HepG2 (cell line): Measurements from ENCODE around the gene B4GALT5. TPM values are rescaled to one million over a fixed set of nuclear protein-coding genes. Genes with fewer than 3 reads are reported as not detected.

Experiments
- CCAR2 ChIP-seq: fragments of 200-400 bp; formaldehyde crosslinking; optimal IDR thresholded peaks from 2 replicates; pipeline ENCODE3; 2018; ENCODE audit warnings: low read depth, mild to moderate bottlenecking, low read length, moderate library complexity
- KDM3A ChIP-seq: IDR thresholded peaks from 2 replicates; pipeline ENCODE4 v1.6.1; 2018; ENCODE audit warnings: low read depth, missing compliant biosample characterization
- MTA3 ChIP-seq: sonication (generic); formaldehyde crosslinking; IDR thresholded peaks from 2 replicates; pipeline ENCODE4 v1.4.0; 2020; ENCODE audit warnings: missing genetic modification reagents
- PHF5A ChIP-seq: IDR thresholded peaks from one replicate; pipeline ENCODE4 v1.6.1; 2018; ENCODE audit warnings: low read depth, missing genetic modification reagents; ENCODE audit not compliant: unreplicated experiment
- ZC3H13 ChIP-seq: sonication (generic); formaldehyde crosslinking; IDR thresholded peaks from 2 replicates; pipeline ENCODE4 v1.8.1; 2023; ENCODE audit warnings: mild to moderate bottlenecking, missing genetic modification reagents, moderate library complexity
- ZNF615 ChIP-seq: sonication (generic); formaldehyde crosslinking; IDR thresholded peaks from 2 replicates; pipeline ENCODE4 v1.5.0; 2020; ENCODE audit warnings: mild to moderate bottlenecking, missing genetic modification reagents, borderline replicate concordance
- ZNF75D ChIP-seq: sonication (generic); formaldehyde crosslinking; IDR thresholded peaks from 2 replicates; pipeline ENCODE4 v1.8.1; 2023; ENCODE audit warnings: missing genetic modification reagents, mild to moderate bottlenecking, borderline replicate concordance
- polyA plus RNA-seq, 8 experiments: library from polyadenylated mRNA; depleted of rRNA in 3 of 8; stranded (reverse) in 7 of 8; unstranded in 1 of 8; fragments of >200 nt; fragmentation: Illumina TruSeq in 4 of 8; extraction: Trizol in 4 of 8; gene quantifications; 2 replicates each; pipeline versions ENCODE4 v1.2.1 to v1.2.3, GENCODE V29; 2011 to 2016; ENCODE audit warnings: low read depth in 4 of 8, missing spikeins in 1 of 8, mixed read lengths in 1 of 8; ENCODE audit not compliant: insufficient read depth in 1 of 8
- total RNA-seq, 5 experiments: library from RNA; depleted of rRNA; stranded (reverse); fragments of >200 nt; fragmentation: Illumina TruSeq; extraction: Trizol; gene quantifications; 2 replicates each; pipeline ENCODE4 v1.2.3, GENCODE V29; 2016; ENCODE audit warnings: low read depth in 1 of 5
- TF ChIP-seq, protein P1 (sequence below), 2 experiments: fragments of 450-650 bp in 1 of 2; sonication (generic) in 1 of 2; formaldehyde crosslinking in 1 of 2; IDR thresholded peaks; 2 replicates each; pipeline versions ENCODE4 v1.6.1 to v1.8.0; 2016 to 2022; ENCODE audit warnings: antibody characterized with exemption in 1 of 2, mild to moderate bottlenecking in 1 of 2, missing genetic modification reagents in 1 of 2
- TF ChIP-seq, protein P2 (sequence below): sonication (generic); formaldehyde crosslinking; IDR thresholded peaks from 2 replicates; pipeline ENCODE4 v1.4.0; 2020; ENCODE audit warnings: missing genetic modification reagents
- TF ChIP-seq, protein P3 (sequence below): IDR thresholded peaks from 2 replicates; pipeline ENCODE4 v1.6.1; 2012; ENCODE audit warnings: low read depth, low read length, improper control_type of control experiment
- TF ChIP-seq, protein P4 (sequence below): sonication (generic); formaldehyde crosslinking; IDR thresholded peaks from 2 replicates; pipeline ENCODE4 v1.8.1; 2023; ENCODE audit warnings: mild to moderate bottlenecking, missing genetic modification reagents, borderline replicate concordance
- TF ChIP-seq, protein P5 (sequence below): IDR thresholded peaks from 2 replicates; pipeline ENCODE4 v1.6.1; 2016; ENCODE audit warnings: missing compliant biosample characterization, missing genetic modification reagents, borderline replicate concordance

B4GALT5 gene
- total and polyA plus RNA-seq, 2 of the 13 experiments (the other 11 are each of a cell fraction or from before 2014, with no cell fraction given) = 27.3 to 30.9 TPM

DNA sequence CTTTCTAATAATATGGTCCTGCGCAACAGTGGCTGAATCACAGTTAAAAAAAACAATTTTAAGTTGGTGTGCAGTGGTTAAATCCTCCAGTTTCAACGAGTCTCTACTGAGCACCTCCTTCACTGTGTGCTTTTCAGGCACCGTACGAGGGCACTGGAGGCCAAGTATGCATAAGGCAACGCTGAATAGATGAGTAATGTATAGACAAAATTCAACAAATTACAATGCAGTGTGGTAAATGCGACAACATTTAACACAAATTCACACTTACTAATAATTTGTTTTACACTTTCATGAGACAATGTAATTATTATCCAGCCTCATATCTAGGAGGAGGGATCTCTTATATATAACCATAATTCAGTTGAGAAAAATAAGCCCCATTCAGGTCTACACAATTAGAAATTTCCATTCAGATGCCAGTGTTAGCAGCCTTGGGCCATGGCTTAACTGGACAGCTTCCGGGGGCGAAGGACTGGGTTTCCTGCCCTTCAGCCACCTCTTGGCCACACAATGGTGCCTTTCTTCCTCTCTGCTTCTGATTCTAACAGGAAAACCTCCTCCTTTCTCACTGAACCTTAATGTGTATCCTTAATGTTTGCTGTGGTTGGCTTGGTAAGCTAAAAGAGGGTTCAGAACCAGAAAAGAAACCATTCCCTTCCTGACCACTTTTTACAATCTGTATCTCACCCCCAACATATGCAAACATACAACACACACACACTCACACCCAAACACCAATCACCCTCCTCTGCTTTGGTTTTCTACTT is 51.9 kb downstream of the B4GALT5 start (continued):
- TF ChIP-seq, protein P1, sequence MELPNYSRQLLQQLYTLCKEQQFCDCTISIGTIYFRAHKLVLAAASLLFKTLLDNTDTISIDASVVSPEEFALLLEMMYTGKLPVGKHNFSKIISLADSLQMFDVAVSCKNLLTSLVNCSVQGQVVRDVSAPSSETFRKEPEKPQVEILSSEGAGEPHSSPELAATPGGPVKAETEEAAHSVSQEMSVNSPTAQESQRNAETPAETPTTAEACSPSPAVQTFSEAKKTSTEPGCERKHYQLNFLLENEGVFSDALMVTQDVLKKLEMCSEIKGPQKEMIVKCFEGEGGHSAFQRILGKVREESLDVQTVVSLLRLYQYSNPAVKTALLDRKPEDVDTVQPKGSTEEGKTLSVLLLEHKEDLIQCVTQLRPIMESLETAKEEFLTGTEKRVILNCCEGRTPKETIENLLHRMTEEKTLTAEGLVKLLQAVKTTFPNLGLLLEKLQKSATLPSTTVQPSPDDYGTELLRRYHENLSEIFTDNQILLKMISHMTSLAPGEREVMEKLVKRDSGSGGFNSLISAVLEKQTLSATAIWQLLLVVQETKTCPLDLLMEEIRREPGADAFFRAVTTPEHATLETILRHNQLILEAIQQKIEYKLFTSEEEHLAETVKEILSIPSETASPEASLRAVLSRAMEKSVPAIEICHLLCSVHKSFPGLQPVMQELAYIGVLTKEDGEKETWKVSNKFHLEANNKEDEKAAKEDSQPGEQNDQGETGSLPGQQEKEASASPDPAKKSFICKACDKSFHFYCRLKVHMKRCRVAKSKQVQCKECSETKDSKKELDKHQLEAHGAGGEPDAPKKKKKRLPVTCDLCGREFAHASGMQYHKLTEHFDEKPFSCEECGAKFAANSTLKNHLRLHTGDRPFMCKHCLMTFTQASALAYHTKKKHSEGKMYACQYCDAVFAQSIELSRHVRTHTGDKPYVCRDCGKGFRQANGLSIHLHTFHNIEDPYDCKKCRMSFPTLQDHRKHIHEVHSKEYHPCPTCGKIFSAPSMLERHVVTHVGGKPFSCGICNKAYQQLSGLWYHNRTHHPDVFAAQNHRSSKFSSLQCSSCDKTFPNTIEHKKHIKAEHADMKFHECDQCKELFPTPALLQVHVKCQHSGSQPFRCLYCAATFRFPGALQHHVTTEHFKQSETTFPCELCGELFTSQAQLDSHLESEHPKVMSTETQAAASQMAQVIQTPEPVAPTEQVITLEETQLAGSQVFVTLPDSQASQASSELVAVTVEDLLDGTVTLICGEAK (IDR thresholded peaks at IDR 0.05) = no peak
- TF ChIP-seq, protein P1 (CRISPR knock-in tag; IDR thresholded peaks at IDR 0.05) = no peak
- TF ChIP-seq, protein P2, sequence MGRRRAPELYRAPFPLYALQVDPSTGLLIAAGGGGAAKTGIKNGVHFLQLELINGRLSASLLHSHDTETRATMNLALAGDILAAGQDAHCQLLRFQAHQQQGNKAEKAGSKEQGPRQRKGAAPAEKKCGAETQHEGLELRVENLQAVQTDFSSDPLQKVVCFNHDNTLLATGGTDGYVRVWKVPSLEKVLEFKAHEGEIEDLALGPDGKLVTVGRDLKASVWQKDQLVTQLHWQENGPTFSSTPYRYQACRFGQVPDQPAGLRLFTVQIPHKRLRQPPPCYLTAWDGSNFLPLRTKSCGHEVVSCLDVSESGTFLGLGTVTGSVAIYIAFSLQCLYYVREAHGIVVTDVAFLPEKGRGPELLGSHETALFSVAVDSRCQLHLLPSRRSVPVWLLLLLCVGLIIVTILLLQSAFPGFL (CRISPR knock-in tag) = no peak
- TF ChIP-seq, protein P3, sequence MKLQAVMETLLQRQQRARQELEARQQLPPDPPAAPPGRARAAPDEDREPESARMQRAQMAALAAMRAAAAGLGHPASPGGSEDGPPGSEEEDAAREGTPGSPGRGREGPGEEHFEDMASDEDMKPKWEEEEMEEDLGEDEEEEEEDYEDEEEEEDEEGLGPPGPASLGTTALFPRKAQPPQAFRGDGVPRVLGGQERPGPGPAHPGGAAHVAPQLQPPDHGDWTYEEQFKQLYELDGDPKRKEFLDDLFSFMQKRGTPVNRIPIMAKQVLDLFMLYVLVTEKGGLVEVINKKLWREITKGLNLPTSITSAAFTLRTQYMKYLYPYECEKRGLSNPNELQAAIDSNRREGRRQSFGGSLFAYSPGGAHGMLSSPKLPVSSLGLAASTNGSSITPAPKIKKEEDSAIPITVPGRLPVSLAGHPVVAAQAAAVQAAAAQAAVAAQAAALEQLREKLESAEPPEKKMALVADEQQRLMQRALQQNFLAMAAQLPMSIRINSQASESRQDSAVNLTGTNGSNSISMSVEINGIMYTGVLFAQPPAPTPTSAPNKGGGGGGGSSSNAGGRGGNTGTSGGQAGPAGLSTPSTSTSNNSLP = no peak
- TF ChIP-seq, protein P4, sequence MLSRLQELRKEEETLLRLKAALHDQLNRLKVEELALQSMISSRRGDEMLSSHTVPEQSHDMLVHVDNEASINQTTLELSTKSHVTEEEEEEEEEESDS (CRISPR knock-in tag) = no peak
- TF ChIP-seq, protein P5, sequence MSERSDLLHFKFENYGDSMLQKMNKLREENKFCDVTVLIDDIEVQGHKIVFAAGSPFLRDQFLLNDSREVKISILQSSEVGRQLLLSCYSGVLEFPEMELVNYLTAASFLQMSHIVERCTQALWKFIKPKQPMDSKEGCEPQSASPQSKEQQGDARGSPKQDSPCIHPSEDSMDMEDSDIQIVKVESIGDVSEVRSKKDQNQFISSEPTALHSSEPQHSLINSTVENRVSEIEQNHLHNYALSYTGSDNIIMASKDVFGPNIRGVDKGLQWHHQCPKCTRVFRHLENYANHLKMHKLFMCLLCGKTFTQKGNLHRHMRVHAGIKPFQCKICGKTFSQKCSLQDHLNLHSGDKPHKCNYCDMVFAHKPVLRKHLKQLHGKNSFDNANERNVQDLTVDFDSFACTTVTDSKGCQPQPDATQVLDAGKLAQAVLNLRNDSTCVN (CRISPR knock-in tag) = no peak
- TF ChIP-seq ZC3H13 (CRISPR knock-in tag) (no peak), KDM3A (CRISPR knock-in tag) (no peak; the same call in 1 of the 2 replicates), ZNF615 (no peak), CCAR2 (peak; percentile 57), ZNF75D (no peak), MTA3 (CRISPR knock-in tag) (no peak), PHF5A (CRISPR knock-in tag) (no peak)
